Activated CD8-positive, alpha-beta memory T cell treated with anti-CD3 and anti-CD28 coated beads for 4 hours (primary cell): Measurements from ENCODE around the gene TMEM63A.
A peak's percentile ranks its signal among the peaks of the same experiment; 100 is the strongest.
"Not testable (repeated sequence)": the region's sequence is repeated elsewhere in the genome, so short reads cannot be mapped to it uniquely, and the experiment has no call there.

ENCODE experiments used
- DNase-seq, 2 donors: peaks; one replicate each; pipeline ENCODE4 v3.0.0-alpha.2; 2020; ENCODE audit warnings: low read depth in 2 of 2

TMEM63A gene

DNA sequence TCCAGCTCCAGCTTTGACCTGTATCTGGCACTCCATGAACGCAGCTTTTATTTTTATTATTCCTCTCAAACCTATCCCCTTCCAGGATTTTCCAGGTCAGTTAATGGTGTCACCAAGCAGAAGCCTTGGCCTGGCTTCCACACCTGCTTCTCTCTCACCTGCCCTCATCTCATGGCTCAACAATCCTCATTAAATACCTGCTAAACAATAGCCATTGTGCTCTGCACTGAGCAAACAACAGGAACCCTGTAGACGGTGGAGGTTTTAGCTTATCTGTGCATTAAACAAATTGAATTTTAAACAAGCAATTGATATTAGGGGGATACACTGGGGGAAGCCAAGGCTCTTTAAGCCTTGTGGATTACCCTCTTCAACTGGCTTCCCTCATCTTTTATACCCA lies 26.6 kb upstream of the TMEM63A start:
- no peak for DNase-seq

DNA sequence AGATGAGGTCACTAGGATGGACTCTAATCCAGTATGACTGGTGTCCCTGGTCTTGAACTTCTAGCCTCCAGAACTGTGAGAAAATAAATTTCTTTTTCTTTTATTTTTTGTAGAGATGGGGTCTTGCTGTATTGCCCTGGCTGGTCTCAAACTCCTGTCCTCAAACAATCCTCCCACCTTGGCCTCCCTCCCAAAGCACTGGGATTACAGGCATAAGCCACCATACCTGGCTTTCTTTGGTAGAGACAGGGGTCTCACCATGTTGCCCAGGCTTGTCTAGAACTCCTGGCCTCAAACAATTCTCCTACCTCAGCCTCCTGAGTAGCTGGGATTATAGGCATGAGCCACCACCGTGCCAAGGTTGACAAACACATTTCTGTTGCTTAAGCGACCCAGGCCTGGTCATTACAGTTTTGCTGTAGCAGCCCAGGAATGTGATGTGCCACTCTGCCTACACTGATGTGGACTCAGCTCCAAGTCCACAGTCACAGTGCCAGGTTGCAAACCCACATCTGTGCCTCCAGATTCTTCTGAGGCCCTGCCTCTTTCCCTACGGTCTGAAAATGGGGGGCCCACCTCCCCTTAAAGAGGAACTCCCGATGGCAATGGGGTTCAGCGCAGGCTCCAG lies 25.9 kb upstream of the TMEM63A start:
- no peak for DNase-seq

DNA sequence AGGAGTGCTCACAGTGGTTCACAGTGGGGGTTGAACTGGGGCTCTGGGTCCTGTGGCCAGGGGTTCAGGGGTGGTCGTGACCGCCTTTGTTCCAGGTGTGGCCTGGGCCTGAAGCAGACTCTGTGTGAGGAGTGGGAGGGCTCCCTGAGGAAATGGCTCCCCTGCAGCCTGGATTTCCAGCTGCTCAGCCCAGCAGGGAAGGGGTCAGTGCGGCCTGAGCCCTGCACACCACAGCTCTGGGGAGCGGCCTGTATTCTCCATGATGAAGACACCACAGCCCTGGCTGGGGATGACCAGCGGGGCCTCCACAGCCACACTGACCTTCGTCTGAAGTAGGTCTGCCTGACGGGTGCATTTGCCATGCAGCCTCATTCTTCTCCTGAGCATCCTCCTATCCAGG lies 25.2 kb upstream of the TMEM63A start:
- DNase-seq: no peak

DNA sequence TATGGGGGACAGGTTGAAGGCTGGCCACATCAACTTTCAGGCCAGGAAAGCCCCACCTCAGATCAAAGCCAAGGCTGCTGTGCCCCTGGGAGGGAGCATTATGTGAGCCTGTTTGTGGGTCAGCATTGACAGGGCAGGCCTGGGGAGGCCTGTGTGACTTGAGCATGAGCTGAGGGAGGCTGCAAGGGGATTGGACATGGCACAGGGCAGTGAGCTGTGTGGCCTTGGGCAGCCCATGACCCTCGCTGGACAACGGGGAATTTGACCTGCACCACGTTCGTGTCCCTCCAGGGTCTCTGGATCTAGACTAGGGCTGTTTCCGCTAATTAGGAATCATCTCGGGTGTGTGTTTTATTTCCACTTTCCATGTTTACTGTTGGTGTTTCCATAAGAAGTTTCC lies 24.3 kb upstream of the TMEM63A start:
- DNase-seq: no peak

DNA sequence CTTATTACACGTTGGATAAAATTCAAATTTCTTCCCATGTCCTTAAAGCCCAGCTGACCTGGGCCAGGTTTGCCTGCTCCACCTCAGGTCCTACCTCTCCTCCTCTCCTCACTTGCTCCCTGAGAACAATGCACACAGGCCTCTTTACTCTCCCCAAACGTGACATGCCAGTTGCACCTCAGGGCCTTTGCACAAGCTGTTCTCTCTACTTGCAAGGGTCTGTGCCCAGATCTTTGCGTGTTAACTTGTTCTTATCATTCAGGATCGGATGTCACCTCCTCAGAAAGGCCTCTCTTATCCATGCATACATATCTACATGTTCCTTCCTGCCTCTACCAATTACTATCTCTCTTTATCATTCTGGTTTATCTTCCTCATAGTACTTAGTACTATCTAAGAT lies 21.4 kb upstream of the TMEM63A start:
- DNase-seq: no peak

DNA sequence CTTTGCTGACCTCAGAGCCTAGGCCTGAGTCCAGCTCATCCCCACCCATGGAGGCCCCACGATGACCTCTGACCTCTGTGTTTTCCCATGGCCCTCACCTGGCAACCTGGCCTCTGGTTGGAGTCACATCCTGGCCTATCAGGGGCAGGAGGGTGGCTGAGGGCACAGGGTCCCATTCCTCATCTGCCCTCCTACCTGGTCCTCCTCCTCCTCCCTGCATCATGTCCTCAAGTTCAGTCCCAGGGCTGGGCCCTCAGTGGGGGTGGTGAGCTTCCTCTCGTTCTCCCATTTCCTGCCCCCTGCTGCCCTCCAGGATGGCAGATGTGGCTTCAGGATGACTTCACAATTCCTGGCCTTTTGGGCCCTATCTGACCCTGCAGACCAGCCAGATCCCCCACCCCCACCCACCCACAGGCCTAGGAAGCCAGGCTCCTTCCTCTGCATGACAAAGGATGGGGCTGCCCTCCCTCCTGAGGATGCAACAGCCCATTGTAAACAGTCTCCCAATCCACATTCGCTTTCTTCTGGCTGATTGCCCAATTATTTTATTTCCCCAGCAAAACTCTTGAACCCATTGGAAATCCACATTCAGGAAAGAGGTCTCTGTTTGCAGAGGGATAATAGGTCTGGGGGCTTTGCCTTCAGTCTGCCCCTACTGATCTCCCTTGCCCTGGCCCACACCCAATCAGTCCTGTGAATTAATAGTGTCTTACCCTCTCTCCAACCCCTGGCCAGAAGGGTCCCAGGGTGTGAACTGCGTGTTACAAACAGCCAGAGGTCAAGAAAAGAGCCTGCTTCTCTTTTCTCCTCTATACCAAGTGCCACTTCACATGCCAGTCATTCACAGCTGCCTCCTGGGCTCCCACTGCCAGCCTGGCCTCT lies 17.1 kb upstream of the TMEM63A start:
- no peak for DNase-seq

DNA sequence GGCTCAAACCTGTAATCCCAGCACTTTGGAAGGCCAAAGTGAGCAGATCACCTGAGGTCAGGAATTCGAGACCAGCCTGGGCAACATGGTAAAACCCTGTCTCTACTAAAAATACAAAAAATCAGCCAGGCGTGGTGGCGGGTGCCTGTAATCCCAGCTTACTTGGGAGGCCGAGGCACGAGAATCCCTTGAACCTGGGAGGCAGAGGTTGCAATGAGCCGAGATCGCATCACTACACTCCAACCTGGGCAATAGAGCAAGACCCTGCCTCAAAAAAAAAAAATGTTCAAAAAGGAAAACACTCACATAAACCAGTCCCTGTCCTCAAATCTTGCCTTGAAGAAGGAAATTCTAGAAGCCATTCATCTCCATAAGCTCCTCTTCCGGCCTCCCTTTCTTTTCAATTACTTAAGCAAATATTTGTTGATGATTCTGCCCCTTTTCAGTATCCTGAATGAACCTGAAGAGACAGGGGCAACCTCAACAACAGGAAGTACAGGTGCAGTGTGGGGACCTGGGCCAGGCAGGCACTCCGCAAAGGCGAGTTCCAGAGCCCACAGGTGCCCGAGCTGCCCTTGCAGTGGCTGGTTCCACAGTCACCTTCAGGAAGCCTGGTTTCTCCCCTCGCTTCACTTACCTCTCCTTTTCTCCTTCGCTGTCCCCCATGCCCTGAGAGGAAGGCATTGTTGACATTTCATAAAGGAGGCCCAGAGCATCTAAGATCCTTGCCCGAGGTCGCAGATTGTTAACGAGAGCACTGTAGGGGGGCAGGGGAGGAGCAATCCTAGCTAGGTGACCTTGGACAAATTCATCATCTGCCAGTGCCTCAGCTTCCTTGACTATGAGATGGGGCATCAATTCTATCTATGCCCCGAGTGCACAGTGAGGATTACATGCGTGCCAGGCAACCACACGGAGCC lies 15.7 kb upstream of the TMEM63A start:
- no peak for DNase-seq

DNA sequence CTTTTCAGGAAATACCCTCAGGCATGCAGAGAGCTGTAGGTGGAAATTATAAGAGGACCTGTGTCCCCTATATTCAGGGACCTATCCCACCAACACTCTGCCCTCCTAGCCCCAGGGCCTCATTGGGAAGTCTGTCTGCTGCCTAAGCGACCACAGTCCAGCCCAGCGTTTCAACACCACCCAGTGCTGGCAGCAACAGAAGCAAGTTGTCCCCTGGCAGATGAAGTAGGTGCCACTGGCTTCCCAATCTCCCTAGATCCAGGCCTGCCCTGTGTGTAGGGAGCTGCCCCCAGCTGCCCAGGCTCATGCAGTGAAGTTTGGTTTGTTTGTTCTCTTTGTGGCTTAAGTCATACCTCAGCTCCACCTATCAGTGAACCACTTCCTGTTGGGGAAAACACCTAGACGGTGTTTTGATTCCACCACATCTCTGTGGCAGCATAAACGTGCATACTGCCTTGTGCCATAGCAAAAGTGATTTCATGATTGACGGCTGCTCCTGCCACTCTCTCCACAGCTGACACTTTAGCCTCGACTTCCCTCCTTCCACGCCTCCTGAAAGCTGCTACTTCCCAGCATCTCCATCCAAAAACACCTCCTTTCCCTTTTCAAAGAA lies 14.9 kb upstream of the TMEM63A start:
- peak; percentile 24 to 58 for DNase-seq

DNA sequence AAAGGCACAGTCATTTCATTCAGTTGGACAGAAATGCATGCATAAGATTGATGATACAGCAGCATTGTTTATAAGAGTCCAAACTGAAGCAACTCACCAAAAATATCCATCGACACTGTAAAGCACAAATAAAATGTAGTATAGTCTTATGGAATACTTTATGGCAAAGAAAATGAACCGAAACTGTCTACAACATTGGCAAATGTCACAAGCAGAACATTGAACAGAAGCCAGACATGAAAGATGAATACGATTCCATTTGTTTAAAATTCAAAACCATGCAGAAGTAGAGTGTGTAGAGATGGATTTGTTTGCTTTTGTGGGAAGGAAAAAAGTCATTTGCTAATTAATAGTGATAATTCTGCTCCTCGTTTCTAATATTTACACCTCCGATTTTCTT lies 14.3 kb upstream of the TMEM63A start:
- DNase-seq: no peak

DNA sequence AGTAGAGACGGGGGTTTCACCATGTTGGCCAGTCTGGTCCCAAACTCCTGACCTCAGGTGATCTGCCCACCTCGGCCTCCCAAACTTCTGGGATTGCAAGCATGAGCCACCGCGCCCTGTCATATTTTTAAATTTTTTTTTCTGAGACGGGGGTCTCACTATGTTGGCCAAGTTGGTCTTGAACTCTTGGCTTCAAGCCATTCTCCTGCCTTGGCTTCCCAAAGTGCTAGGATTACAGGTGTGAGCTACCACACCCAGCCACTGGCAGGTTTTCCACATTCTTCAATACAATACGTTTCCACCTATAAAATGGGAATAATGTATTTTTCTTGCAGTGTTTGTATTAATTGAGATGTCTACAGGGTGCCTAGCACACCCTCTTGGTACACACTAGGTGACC lies 10.1 kb upstream of the TMEM63A start:
- no peak for DNase-seq

DNA sequence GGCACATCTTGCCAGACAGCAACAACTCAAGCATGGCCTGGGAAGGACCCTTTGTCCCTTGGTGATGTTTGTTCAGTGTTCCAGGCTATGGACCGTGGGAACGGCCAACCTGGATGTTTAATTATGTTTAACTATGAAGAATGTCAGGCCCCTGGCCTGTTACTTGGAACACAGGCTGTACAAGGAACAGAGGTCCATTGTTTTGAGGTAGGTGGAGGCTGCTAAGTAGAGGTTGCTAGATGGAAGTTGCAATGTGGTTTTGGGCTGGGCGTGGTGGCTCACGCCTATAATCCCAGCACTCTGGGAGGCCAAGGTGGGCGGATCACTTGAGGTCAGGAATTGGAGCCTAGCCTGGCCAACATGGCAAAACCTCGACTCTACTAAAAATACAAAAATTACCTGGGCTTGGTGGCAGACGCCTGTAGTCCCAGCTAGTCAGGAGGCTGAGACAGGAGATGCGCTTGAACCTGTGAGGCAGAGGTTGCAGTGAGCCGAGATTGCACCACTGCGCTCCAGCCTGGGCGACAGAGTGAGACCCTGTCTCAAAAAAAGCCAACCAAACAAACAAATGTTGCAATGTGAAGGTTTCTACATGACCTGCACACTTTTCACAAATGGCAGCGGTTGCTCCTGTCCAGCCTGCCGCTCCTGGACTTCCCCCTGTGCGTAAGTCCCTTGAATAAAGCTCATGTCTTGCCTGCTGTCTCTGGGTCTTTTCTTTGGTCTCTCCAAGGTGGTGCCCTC lies 9.2 kb upstream of the TMEM63A start:
- no peak for DNase-seq

DNA sequence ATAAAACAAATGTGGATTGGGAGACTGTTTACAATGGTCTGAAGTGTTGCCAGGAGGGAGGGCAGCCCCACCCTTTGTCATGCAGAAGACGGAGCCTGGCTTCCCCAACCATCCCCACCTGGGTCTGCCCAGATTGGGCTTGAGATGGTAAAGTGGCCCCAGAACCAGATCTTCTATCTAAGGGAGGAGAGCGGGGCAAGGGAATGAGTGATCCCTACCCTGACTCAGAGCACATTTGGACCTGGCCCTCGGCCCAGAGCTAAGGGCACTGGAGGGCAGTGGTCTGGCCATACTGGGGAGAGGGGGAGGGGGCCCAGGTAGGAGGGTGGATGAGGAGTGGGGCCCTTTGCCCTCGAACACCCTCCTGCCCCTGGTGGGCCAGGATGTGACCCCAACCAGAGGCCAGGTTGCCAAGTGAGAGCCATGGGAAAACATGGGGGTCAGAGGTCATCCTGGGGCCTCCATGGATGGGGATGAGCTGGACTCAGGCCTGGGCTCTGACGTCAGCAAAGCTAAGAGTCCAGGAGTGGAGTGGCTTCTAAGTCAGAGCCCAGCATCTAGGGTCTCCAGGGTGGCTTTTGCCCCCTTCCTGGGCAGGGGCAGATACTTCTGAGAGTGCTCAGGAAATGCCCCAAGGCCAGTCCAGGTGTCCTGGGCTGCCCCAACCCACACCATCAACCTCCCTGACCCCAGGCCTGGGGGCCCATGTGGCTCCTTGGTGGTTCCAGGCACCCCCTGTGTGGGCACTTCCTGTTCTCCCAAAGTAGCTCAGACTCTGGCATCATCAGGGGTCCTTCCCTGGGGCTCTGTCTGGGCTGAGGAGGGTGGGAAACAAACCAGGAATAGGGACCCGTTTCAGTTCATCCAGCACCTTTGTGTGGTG lies 8.4 kb upstream of the TMEM63A start:
- DNase-seq: no peak

DNA sequence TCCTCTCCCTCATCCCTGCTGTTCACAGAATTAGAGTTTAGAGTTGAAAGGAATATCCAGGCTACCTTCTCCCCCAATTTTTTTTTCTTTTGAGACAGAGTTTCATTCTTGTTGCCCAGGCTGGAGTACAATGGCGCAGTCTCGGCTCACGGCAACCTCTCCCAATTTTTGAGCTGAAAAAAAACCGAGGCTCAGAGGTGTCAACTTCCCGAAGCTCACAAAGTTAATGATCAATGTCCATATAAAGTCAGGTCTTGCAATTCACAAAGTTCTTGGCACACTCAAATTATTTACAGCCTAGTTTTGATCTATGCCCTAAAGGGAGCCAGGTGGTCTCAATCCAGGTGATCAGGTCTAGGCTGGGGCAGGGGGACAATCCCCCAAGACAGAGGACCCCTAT lies 7.6 kb upstream of the TMEM63A start:
- no peak for DNase-seq

DNA sequence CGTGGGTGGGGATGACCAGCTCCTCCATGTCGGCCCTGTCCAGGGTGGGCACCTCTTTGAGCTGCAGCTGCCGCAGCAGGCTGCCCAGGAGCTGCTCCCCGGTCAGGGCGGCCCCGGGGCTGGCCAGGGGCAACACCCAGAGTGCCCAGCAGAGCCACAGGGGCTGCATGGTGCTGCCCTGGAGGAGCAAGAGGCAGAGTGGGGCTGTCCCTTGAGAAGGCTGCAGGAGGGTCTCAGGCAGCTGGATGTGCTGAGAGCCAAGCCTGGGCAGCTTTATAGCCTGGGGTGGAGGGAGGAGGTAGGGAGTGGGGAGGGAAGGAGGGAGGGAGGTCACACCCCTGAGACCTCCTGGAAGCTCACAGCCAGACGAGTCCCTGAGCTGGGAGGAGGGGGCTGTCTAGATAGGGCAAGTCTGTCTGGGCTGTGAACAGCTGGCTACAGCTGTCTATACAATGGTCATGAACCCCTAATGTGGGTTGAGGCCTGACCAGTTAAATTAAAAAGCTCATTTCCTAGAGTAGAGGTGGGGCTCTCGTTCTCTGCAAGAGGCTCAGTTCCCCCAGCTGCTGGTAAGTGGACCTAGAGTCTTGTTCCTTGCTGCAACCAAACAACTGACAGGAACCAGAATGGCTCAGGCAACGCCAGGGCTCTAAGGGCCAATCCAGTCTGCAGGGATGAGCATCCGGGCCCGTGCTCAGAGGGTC lies 6.9 kb upstream of the TMEM63A start, which contains the start of gene LEFTY1:
Gene LEFTY1 (minus strand): TSS at position 249 of the 704 bp plus-strand sequence. CDS start 80 bp downstream, at position 169.
- DNase-seq: no peak

DNA sequence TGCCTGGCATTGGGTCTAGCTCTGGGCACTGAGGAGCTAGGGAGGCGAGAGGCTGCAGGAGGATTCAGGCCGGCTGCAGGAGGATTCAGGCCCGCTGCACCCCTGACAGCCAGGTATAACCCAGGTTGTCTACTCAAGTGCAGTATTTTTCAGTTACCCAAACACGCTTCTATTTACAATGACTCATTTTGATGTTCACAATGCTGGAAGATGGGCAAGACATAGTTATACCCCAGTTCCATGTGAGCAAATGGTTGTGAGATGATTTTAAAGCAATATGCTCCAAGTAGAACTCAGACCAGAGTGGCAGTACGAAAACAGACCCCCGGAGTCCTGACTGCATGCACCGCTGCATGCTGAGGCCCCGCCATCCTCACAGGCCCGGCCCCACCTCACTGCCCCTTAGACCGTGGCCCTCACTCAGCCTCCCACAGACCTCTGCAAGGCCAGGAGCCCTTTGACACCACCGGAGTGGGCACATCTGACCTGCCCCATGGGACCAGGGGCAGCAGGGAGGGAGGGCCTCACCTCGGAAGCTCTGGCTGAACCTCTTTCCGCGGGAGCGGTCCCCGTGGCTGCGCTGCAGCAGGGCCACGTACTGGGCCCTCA lies 6.2 kb upstream of the TMEM63A start:
- DNase-seq: no peak

DNA sequence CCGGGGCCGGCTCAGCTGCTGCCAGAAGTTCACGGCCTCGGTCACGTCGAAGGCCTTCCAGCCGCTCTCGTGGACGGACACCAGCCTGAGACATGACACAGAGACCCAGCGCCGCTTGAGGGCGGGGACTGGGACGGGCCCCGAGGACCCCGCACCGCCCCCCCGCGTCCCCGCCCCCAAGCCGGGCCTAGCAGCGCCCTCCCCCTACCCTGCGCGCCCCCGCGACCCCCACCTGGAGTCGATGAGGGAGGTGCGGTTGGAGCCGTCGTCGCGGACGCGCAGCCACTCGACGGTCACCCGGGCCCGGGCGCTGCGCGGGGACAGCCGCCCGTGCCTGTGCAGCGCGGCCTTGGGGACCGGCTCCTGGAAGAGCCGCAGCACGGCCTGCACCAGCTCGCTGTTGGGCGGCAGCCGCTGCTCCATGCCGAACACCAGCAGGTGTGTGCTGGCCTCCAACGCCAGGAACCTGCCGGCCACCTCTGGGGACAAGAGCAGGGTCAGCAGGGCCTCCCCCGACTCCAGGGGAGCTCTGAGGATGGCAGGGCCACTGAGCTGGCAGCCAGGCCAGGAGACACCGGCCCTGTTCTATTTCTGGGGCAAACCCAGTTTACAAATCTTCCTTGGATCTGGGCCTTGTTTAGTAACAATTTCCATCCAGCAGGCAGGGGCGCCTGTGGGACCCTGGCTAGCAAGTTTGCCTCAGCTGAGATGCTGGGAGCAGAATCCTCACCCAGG lies 5.5 kb upstream of the TMEM63A start:
- not testable (repeated sequence) for DNase-seq

DNA sequence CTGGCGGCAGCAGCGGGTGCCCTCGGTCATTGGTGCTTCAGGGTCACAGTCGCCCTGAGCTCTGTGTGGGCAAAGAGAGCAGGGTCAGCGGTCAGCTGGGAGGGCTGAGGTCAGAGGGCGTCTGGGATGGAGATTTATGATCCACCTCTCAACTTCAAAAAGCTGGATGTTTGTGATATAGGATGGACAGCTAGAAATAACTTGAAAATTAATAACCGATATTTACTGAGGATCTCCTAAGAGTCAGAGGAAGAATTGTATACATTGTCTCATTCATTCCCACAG lies 4.8 kb upstream of the TMEM63A start:
- no peak for DNase-seq
